Gastroesophageal sphincter (tissue), 3 donors: Measurements from ENCODE around the gene OXCT1.

ENCODE experiments used
- POLR2A ChIP-seq, 2 donors: fragments of 450-650 bp; IDR thresholded peaks; one replicate each; pipeline ENCODE4 v1.6.1; 2017; ENCODE audit warnings: antibody characterized with exemption in 2 of 2, mild to moderate bottlenecking in 2 of 2, moderate library complexity in 1 of 2
- POLR2AphosphoS5 ChIP-seq: sonication (generic); formaldehyde crosslinking; IDR thresholded peaks from one replicate; pipeline ENCODE4 v1.6.1; 2017; ENCODE audit warnings: antibody characterized with exemption
- TF ChIP-seq, protein P1 (sequence below), 4 experiments: fragments of 200-600 bp in 2 of 4; fragments of 450-650 bp in 2 of 4; sonication (generic) in 1 of 4; IDR thresholded peaks; one replicate each; pipeline ENCODE4 v1.5.1; 2017 to 2019; ENCODE audit warnings: antibody characterized with exemption in 4 of 4, mild to moderate bottlenecking in 2 of 4, moderate library complexity in 2 of 4

DNA sequence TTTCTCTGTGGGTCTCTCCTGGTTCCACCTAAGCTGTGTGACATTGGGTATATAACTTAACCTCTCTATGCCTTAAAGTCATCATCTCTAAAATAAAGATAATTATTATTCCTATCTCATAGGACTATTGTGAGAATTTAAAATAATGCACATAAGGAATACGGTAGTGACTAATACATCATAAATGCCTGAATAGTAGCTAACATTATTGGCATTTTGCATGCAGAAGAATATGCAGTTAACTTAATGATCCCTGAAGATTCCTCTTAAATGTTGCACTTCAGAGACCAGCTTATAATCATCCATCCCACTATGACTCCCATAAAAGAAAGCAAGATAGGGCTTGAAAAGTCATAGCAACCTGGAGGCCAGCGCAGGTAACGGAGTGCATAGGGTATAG lies 32.4 kb downstream of the OXCT1 start:
- TF ChIP-seq, protein P1, sequence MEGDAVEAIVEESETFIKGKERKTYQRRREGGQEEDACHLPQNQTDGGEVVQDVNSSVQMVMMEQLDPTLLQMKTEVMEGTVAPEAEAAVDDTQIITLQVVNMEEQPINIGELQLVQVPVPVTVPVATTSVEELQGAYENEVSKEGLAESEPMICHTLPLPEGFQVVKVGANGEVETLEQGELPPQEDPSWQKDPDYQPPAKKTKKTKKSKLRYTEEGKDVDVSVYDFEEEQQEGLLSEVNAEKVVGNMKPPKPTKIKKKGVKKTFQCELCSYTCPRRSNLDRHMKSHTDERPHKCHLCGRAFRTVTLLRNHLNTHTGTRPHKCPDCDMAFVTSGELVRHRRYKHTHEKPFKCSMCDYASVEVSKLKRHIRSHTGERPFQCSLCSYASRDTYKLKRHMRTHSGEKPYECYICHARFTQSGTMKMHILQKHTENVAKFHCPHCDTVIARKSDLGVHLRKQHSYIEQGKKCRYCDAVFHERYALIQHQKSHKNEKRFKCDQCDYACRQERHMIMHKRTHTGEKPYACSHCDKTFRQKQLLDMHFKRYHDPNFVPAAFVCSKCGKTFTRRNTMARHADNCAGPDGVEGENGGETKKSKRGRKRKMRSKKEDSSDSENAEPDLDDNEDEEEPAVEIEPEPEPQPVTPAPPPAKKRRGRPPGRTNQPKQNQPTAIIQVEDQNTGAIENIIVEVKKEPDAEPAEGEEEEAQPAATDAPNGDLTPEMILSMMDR (IDR thresholded peaks at IDR 0.05) = no peak
- no peak for TF ChIP-seq POLR2AphosphoS5
- no peak for TF ChIP-seq POLR2A (IDR thresholded peaks at IDR 0.05)
